SK-N-SH treated with all-trans-retinoic acid at 6 μM for 48 hours (cell line): ENCODE data around the gene SLC30A4.
A peak's percentile ranks its signal among the peaks of the same experiment; 100 is the strongest.

Source experiments
- ATAC-seq: fragments of 200-7000 bp; cut with Tn5 transposase; 3 replicates; pipeline ENCODE4 v1.9.1; 2020; ENCODE audit warnings: mild to moderate bottlenecking, moderate library complexity
- ARNTL ChIP-seq: fragments of 450-650 bp; formaldehyde crosslinking; IDR thresholded peaks from 2 replicates; pipeline ENCODE4 v1.5.0; 2020; ENCODE audit warnings: low read depth, mild to moderate bottlenecking, moderate library complexity, borderline replicate concordance
- BACH2 ChIP-seq: fragments of 250-450 bp; sonication (Bioruptor Pico); IDR thresholded peaks from 2 replicates; pipeline ENCODE4 v1.9.0; 2021; ENCODE audit warnings: mild to moderate bottlenecking, borderline replicate concordance
- CSDC2 ChIP-seq: fragments of 250-450 bp; sonication (Bioruptor Pico); IDR thresholded peaks from 2 replicates; pipeline ENCODE4 v1.5.0; 2020; ENCODE audit warnings: mild to moderate bottlenecking, moderate library complexity
- ESRRG ChIP-seq: fragments of 250-450 bp; sonication (Bioruptor Pico); IDR thresholded peaks from 2 replicates; pipeline ENCODE4 v1.6.1; 2021; ENCODE audit warnings: mild to moderate bottlenecking
- GLIS3 ChIP-seq: fragments of 250-450 bp; sonication (Bioruptor Pico); IDR thresholded peaks from 2 replicates; pipeline ENCODE4 v1.5.0; 2020; ENCODE audit warnings: mild to moderate bottlenecking, moderate library complexity
- ISL1 ChIP-seq: fragments of 250-450 bp; sonication (Bioruptor Pico); IDR thresholded peaks from 2 replicates; pipeline ENCODE4 v2.1.2; 2022; ENCODE audit warnings: mild to moderate bottlenecking, moderate library complexity
- OSR1 ChIP-seq: fragments of 250-450 bp; sonication (Bioruptor Pico); IDR thresholded peaks from 2 replicates; pipeline ENCODE4 v1.8.0; 2022; ENCODE audit warnings: moderate library complexity, mild to moderate bottlenecking, inconsistent platforms
- RARB ChIP-seq: fragments of 250-450 bp; sonication (Bioruptor Pico); IDR thresholded peaks from 2 replicates; pipeline ENCODE4 v1.8.0; 2021; ENCODE audit warnings: mild to moderate bottlenecking, moderate library complexity
- SNAI2 ChIP-seq: fragments of 250-450 bp; sonication (Bioruptor Pico); IDR thresholded peaks from 2 replicates; pipeline ENCODE4 v1.5.0; 2020; ENCODE audit warnings: mild to moderate bottlenecking, moderate library complexity
- TCF4 ChIP-seq: fragments of 250-450 bp; sonication (Bioruptor Pico); IDR thresholded peaks from 2 replicates; pipeline ENCODE4 v1.8.0; 2021; ENCODE audit warnings: mild to moderate bottlenecking, moderate library complexity, borderline replicate concordance
- TOX ChIP-seq: fragments of 250-450 bp; sonication (Bioruptor Pico); IDR thresholded peaks from 2 replicates; pipeline ENCODE4 v1.8.0; 2021; ENCODE audit warnings: mild to moderate bottlenecking, moderate library complexity, borderline replicate concordance
- ZC3H10 ChIP-seq: fragments of 250-450 bp; sonication (Bioruptor Pico); IDR thresholded peaks from 2 replicates; pipeline ENCODE4 v1.5.1; 2021; ENCODE audit warnings: mild to moderate bottlenecking, moderate library complexity
- ZFP3 ChIP-seq: fragments of 250-450 bp; sonication (Bioruptor Pico); IDR thresholded peaks from 2 replicates; pipeline ENCODE4 v1.5.0; 2020; ENCODE audit warnings: mild to moderate bottlenecking, moderate library complexity
- ZFP30 ChIP-seq: fragments of 450-650 bp; formaldehyde crosslinking; IDR thresholded peaks from 2 replicates; pipeline ENCODE4 v1.5.0; 2022; ENCODE audit warnings: mild to moderate bottlenecking, moderate library complexity
- ZNF8 ChIP-seq: fragments of 450-650 bp; formaldehyde crosslinking; IDR thresholded peaks from 2 replicates; pipeline ENCODE4 v1.5.0; 2020; ENCODE audit warnings: mild to moderate bottlenecking, moderate library complexity
- TF ChIP-seq, protein P1 (sequence below): fragments of 250-450 bp; sonication (Bioruptor Pico); IDR thresholded peaks from 2 replicates; pipeline ENCODE4 v1.8.0; 2021; ENCODE audit warnings: low read depth, mild to moderate bottlenecking, moderate library complexity, borderline replicate concordance
- TF ChIP-seq, protein P2 (sequence below): fragments of 250-450 bp; sonication (Bioruptor Pico); IDR thresholded peaks from 2 replicates; pipeline ENCODE4 v1.5.1; 2020; ENCODE audit warnings: low read depth, mild to moderate bottlenecking, moderate library complexity
- TF ChIP-seq, protein P3 (sequence below): fragments of 250-450 bp; sonication (Bioruptor Pico); IDR thresholded peaks from 2 replicates; pipeline ENCODE4 v1.5.0; 2020; ENCODE audit warnings: mild to moderate bottlenecking, moderate library complexity
- TF ChIP-seq, protein P4 (sequence below): fragments of 250-450 bp; sonication (Bioruptor Pico); IDR thresholded peaks from 2 replicates; pipeline ENCODE4 v1.5.1; 2021; ENCODE audit warnings: mild to moderate bottlenecking, moderate library complexity
- TF ChIP-seq, protein P5 (sequence below): fragments of 250-450 bp; sonication (Bioruptor Pico); IDR thresholded peaks from 2 replicates; pipeline ENCODE4 v1.8.0; 2020; ENCODE audit warnings: mild to moderate bottlenecking, moderate library complexity, borderline replicate concordance

The SLC30A4 gene

DNA sequence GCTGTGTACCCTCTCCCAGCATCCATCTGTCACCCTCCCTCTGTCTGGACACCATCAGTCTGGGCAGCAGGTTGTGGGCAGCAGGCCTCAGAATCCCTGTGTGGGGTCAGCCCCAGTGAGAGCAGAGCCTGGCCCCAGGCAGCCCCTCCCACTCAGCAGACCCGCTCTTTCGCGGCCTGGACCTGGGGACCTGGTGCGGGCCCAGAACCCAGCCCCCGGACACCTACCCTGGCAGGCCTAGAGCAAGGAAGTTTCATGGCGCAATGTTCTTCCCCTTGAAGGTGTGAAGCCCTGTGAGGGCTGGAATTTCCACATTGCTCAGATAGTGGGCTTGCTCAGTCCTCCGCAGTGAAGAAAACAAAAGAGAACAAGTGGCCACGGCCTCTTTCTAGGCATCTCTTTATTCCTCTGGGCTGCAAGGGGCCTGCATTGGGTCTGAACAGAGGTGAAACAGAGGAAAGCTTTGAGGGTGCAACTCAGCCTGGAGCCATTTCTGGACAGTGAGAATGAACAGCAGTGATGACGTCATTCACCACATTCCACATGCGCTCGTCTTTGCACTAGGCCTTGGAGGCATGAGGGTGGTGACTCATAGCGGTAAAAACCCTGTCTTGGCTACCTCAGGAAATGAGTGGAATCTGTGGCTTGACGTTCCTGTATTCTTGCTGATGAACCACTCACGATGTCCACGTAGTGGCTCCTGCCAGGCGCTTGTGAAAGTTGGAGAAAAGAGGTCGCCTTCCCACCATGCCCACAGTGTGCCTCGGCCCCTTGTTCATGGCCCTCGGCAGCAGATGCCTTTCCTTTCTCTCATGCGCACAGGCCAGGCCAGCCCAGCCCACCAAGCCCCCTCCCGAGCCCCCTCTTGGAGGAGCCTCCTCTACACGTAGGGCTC lies 66.1 kb downstream of the SLC30A4 start:
- TF ChIP-seq GLIS3 (peak; percentile 63; the same call in 1 of the 2 replicates), ISL1 (peak; percentile 52; the same call in 1 of the 2 replicates), ZFP30 (CRISPR knock-in tag) (no peak), TOX (CRISPR knock-in tag) (peak; percentile 94), ESRRG (no peak), ZC3H10 (peak; percentile 86), ZNF8 (CRISPR knock-in tag) (no peak), RARB (CRISPR knock-in tag) (0 out of 2 replicates have a peak, but pooled peaks have one; percentile 67), TCF4 (no peak), ZFP3 (CRISPR knock-in tag) (peak; percentile 92), CSDC2 (CRISPR knock-in tag) (peak; percentile 99), OSR1 (CRISPR knock-in tag) (no peak; the same call in 1 of the 2 replicates), ARNTL (no peak), SNAI2 (peak; percentile 26; the same call in 1 of the 2 replicates)
- TF ChIP-seq, protein P1, sequence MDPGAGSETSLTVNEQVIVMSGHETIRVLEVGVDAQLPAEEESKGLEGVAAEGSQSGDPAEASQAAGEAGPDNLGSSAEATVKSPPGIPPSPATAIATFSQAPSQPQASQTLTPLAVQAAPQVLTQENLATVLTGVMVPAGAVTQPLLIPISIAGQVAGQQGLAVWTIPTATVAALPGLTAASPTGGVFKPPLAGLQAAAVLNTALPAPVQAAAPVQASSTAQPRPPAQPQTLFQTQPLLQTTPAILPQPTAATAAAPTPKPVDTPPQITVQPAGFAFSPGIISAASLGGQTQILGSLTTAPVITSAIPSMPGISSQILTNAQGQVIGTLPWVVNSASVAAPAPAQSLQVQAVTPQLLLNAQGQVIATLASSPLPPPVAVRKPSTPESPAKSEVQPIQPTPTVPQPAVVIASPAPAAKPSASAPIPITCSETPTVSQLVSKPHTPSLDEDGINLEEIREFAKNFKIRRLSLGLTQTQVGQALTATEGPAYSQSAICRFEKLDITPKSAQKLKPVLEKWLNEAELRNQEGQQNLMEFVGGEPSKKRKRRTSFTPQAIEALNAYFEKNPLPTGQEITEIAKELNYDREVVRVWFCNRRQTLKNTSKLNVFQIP (CRISPR knock-in tag), result no peak
- TF ChIP-seq, protein P2, sequence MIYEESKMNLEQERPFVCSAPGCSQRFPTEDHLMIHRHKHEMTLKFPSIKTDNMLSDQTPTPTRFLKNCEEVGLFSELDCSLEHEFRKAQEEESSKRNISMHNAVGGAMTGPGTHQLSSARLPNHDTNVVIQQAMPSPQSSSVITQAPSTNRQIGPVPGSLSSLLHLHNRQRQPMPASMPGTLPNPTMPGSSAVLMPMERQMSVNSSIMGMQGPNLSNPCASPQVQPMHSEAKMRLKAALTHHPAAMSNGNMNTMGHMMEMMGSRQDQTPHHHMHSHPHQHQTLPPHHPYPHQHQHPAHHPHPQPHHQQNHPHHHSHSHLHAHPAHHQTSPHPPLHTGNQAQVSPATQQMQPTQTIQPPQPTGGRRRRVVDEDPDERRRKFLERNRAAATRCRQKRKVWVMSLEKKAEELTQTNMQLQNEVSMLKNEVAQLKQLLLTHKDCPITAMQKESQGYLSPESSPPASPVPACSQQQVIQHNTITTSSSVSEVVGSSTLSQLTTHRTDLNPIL (CRISPR knock-in tag), result peak; percentile 95
- TF ChIP-seq, protein P3, sequence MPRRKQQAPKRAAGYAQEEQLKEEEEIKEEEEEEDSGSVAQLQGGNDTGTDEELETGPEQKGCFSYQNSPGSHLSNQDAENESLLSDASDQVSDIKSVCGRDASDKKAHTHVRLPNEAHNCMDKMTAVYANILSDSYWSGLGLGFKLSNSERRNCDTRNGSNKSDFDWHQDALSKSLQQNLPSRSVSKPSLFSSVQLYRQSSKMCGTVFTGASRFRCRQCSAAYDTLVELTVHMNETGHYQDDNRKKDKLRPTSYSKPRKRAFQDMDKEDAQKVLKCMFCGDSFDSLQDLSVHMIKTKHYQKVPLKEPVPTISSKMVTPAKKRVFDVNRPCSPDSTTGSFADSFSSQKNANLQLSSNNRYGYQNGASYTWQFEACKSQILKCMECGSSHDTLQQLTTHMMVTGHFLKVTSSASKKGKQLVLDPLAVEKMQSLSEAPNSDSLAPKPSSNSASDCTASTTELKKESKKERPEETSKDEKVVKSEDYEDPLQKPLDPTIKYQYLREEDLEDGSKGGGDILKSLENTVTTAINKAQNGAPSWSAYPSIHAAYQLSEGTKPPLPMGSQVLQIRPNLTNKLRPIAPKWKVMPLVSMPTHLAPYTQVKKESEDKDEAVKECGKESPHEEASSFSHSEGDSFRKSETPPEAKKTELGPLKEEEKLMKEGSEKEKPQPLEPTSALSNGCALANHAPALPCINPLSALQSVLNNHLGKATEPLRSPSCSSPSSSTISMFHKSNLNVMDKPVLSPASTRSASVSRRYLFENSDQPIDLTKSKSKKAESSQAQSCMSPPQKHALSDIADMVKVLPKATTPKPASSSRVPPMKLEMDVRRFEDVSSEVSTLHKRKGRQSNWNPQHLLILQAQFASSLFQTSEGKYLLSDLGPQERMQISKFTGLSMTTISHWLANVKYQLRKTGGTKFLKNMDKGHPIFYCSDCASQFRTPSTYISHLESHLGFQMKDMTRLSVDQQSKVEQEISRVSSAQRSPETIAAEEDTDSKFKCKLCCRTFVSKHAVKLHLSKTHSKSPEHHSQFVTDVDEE (CRISPR knock-in tag), result no peak
- TF ChIP-seq, protein P4, sequence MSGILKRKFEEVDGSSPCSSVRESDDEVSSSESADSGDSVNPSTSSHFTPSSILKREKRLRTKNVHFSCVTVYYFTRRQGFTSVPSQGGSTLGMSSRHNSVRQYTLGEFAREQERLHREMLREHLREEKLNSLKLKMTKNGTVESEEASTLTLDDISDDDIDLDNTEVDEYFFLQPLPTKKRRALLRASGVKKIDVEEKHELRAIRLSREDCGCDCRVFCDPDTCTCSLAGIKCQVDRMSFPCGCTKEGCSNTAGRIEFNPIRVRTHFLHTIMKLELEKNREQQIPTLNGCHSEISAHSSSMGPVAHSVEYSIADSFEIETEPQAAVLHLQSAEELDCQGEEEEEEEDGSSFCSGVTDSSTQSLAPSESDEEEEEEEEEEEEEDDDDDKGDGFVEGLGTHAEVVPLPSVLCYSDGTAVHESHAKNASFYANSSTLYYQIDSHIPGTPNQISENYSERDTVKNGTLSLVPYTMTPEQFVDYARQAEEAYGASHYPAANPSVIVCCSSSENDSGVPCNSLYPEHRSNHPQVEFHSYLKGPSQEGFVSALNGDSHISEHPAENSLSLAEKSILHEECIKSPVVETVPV (CRISPR knock-in tag), result no peak

DNA sequence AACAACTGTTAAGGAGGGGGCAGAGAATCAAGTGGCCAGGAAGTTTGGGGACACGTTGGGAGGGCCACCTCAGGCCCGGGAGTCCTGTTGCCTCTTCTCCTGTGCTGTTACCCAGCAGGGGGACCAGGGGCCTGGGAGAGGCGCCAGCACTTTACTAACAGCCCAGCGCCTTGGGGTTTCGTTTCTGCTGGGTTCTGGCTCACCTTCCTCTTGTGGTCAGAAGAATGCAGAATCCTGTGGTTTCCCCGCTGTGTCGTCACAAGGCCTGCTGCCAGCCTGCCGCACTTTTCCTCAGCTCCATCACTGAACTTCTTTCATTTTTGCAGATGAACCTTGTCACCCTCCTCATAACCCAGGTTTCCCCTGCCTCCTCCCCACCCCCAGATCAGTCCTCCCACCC lies 67.7 kb downstream of the SLC30A4 start:
- peak; percentile 76 for ATAC-seq

More for the DNA sequence above, 66.1 kb downstream of the SLC30A4 start:
- ATAC-seq, result peak; percentile 76

More for the DNA sequence above, 67.7 kb downstream of the SLC30A4 start:
- TF ChIP-seq, protein P1 (CRISPR knock-in tag), result no peak
- TF ChIP-seq, protein P4 (CRISPR knock-in tag), result no peak
- no peak for TF ChIP-seq ZFP30 (CRISPR knock-in tag)
- no peak for TF ChIP-seq CSDC2 (CRISPR knock-in tag)
- no peak for TF ChIP-seq SNAI2
- TF ChIP-seq ISL1, result no peak
- TF ChIP-seq, protein P5, sequence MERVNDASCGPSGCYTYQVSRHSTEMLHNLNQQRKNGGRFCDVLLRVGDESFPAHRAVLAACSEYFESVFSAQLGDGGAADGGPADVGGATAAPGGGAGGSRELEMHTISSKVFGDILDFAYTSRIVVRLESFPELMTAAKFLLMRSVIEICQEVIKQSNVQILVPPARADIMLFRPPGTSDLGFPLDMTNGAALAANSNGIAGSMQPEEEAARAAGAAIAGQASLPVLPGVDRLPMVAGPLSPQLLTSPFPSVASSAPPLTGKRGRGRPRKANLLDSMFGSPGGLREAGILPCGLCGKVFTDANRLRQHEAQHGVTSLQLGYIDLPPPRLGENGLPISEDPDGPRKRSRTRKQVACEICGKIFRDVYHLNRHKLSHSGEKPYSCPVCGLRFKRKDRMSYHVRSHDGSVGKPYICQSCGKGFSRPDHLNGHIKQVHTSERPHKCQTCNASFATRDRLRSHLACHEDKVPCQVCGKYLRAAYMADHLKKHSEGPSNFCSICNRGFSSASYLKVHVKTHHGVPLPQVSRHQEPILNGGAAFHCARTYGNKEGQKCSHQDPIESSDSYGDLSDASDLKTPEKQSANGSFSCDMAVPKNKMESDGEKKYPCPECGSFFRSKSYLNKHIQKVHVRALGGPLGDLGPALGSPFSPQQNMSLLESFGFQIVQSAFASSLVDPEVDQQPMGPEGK (CRISPR knock-in tag), result no peak
- no peak for TF ChIP-seq OSR1 (CRISPR knock-in tag)
- TF ChIP-seq BACH2 (CRISPR knock-in tag), result no peak
